ENCODE results near the gene SPSB1. TPM values are rescaled to one million over a fixed set of nuclear protein-coding genes. Genes with fewer than 3 reads are reported as not detected.

Gene SPSB1
- total RNA-seq, 1 experiment from 2014 or later: 2.9 TPM

DNA sequence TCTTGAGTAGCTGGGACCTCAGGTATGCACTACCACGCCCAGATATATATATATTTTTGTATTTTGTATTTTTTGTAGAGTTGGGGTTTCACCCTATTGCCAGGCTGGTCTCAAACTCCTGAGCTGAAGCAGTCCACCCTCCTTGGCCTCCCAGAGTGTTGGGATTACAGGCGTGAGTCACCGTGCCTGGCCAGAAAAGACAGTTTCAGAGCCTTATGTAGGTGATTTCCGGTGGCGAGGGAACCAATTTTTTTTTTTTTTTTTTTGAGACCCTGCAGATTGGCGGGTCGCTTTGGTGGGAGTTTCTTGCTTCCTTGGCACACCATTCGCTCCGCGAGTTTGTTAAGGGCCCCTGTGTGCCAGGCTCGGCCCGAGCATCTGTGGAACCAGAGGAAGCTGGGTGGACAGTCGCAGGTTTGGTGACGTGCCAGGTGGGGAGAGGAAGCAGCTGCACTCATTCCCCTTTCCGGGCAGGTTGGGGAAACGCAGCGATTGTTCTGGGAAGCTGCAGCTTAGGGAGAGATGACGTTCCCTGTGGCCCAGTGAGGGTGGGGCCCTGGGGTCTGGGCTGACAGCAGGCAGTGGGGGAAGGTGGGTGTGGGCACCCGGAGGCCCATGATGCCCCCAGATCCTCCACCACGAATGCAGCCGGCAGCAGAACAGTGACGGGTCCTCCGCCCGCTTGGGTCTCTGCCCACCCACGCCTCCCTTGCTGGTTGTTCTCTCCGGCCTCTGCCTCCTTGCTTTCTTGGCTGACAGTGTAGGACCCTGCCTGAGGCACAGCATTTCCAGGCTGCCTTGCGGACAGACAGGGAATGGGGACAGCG, 25.1 kb downstream of the SPSB1 start:
- Histone ChIP-seq H3K79me1 (ENCODE audit: insufficient read depth, low read depth, low read length, poor library complexity, severe bottlenecking) (no peaks in the 10 kb centered on the region), H3T11ph (ENCODE audit: low read length) (no peak overlapping the region), H2AK5ac (ENCODE audit: insufficient read length, low read length) (no peak overlapping the region), H3K23ac (ENCODE audit: insufficient read length, low read depth, low read length) (no peak overlapping the region), H4K91ac (ENCODE audit: insufficient read length, low read depth, low read length) (no peak overlapping the region), H4K5ac (ENCODE audit: insufficient read length, low read depth, low read length) (no peak overlapping the region), H3K14ac (ENCODE audit: insufficient read depth, low read length) (peak overlapping the region; percentile 31; the same call in 1 of the 2 replicates), H3K27ac (ENCODE audit: insufficient read length, low read depth, low read length) (no peak overlapping the region), H4K20me1 (ENCODE audit: control insufficient read depth, insufficient read depth, insufficient read length) (no peaks in the 10 kb centered on the region), H2BK12ac (ENCODE audit: insufficient read length, low read depth, low read length) (no peak overlapping the region), H2BK120ac (ENCODE audit: low read depth, low read length, poor library complexity, severe bottlenecking) (no peak overlapping the region), H3K4me1 (ENCODE audit: insufficient read depth, low read length) (peaks cover 10% of the 10 kb centered on the region; the same call in 1 of the 2 replicates), H3K18ac (ENCODE audit: insufficient read length, low read depth, low read length) (no peak overlapping the region), H2BK5ac (ENCODE audit: insufficient read length, low read length) (no peak overlapping the region), H2BK15ac (ENCODE audit: low read depth, low read length) (no peak overlapping the region), H3K79me2 (ENCODE audit: insufficient read depth, low read length) (no peaks in the 10 kb centered on the region), H2AFZ (ENCODE audit: low read length) (no peak overlapping the region), H3K4ac (ENCODE audit: low read depth, low read length) (no peak overlapping the region), H3K23me2 (ENCODE audit: insufficient read length, low read depth, low read length, poor library complexity, severe bottlenecking) (no peaks in the 10 kb centered on the region), H3K56ac (ENCODE audit: insufficient read length, low read depth, low read length) (no peak overlapping the region), H2BK20ac (ENCODE audit: low read depth, low read length, poor library complexity, severe bottlenecking) (no peak overlapping the region), H3K27me3 (ENCODE audit: insufficient read depth, low read length) (no peaks in the 10 kb centered on the region), H4K8ac (replicated peaks; ENCODE audit: insufficient read length, low read depth, low read length) (no peak overlapping the region), H3K9me3 (ENCODE audit: control insufficient read depth, low read depth, low read length) (no peaks in the 10 kb centered on the region), H3K9ac (ENCODE audit: extremely low read depth, insufficient read length, low read length) (no peak overlapping the region), H3K4me2 (ENCODE audit: insufficient read depth, insufficient read length, low read length) (no peak overlapping the region)
- Mint-ChIP-seq H3K27ac (peak overlapping the region in 1 of 3 experiments; percentile 40; a peak in 1 of 7 replicates), H3K27me3 (ENCODE audit: low read depth) (no peaks in the 10 kb centered on the region; the same call in none of the 2 replicates), H3K4me3 (no peak overlapping the region), H3K36me3 (ENCODE audit: insufficient read depth in 1 of 3, low read depth in 3 of 3) (peaks cover 0 to 1% (median 0%) of the 10 kb centered on the region in 3 experiments; a peak in 1 of 7 replicates), H3K4me1 (peaks cover 49 to 59% of the 10 kb centered on the region in 2 experiments), H3K9me3 (no peaks in the 10 kb centered on the region)
- WGBS (ENCODE audit: extremely low coverage, insufficient read length, low lambda C conversion rate): no CpG with 5 or more reads among the region's 28 CpGs
- no peak for DNase-seq
- TF ChIP-seq, protein P1, sequence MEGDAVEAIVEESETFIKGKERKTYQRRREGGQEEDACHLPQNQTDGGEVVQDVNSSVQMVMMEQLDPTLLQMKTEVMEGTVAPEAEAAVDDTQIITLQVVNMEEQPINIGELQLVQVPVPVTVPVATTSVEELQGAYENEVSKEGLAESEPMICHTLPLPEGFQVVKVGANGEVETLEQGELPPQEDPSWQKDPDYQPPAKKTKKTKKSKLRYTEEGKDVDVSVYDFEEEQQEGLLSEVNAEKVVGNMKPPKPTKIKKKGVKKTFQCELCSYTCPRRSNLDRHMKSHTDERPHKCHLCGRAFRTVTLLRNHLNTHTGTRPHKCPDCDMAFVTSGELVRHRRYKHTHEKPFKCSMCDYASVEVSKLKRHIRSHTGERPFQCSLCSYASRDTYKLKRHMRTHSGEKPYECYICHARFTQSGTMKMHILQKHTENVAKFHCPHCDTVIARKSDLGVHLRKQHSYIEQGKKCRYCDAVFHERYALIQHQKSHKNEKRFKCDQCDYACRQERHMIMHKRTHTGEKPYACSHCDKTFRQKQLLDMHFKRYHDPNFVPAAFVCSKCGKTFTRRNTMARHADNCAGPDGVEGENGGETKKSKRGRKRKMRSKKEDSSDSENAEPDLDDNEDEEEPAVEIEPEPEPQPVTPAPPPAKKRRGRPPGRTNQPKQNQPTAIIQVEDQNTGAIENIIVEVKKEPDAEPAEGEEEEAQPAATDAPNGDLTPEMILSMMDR (conservative IDR thresholded peaks at IDR 0.05): no peak

Data from H9 (cell line).